Measurements from ENCODE around the gene FHIT. TPM values are rescaled to one million over a fixed set of nuclear protein-coding genes. Genes with fewer than 3 reads are reported as not detected.

The FHIT gene
- polyA plus RNA-seq, 1 of the 3 experiments (the other 2 are of a cell fraction): 0.41 TPM

DNA sequence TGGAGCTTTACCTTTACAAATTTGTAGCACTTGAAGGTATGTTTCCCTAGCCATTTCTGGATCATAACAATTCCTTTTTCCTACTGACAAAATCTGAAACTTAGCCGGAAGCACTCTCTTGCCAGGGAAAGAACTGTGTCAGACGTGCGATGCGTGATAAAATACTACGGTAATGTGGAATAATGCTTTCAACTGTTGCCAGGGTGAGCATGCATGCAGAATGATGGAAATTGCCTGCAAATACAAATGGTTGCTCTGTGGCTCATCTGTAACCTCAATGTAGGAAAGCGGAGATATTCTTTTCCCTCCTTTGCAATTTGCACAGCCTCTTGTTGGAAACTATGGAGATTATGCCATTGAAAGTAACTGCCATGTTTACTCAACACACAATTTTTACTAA is 1464.9 kb downstream of the FHIT start:
- WGBS (ENCODE audit: low lambda C conversion rate): 88% methylated on average over 6 of the region's 6 CpGs
- no peak overlapping the region for H3K4me3 ChIP-seq (ENCODE audit: low read depth in 2 of 2, low read length in 1 of 2)
- H3K79me2 ChIP-seq (ENCODE audit: insufficient read depth): no peaks in the 10 kb centered on the region
- no peak for DNase-seq
- H4K20me1 ChIP-seq (ENCODE audit: insufficient read depth): no peaks in the 10 kb centered on the region
- POLR2A ChIA-PET: no interaction called here
- no peaks in the 10 kb centered on the region for H3K27me3 ChIP-seq (ENCODE audit: insufficient read depth)
- H3K9me3 ChIP-seq: no peaks in the 10 kb centered on the region
- no peak overlapping the region for H3K9ac ChIP-seq
- H3K4me2 ChIP-seq: no peak overlapping the region
- TF ChIP-seq RXRA (IDR thresholded peaks at IDR 0.05; ENCODE audit: borderline replicate concordance, low read depth): no peak
- no peak for TF ChIP-seq CHD2 (IDR thresholded peaks at IDR 0.05; ENCODE audit: low read length, partially characterized antibody)
- no peak for TF ChIP-seq EP300 (IDR thresholded peaks at IDR 0.05; ENCODE audit: borderline replicate concordance in 1 of 2, low read depth in 1 of 2, low read length in 1 of 2)
- CTCF ChIA-PET: no interaction called here
- H3K4me1 ChIP-seq (ENCODE audit: control insufficient read depth in 1 of 2, insufficient read depth in 2 of 2, low read depth in 1 of 2, low read length in 1 of 2): peaks cover 0 to 6% of the 10 kb centered on the region in 2 experiments; a peak in 1 of 4 replicates
- H2AFZ ChIP-seq (ENCODE audit: low read depth): no peak overlapping the region
- H3K9me2 ChIP-seq: no peaks in the 10 kb centered on the region
- no peaks in the 10 kb centered on the region for H3F3A ChIP-seq (replicated peaks; ENCODE audit: insufficient read depth)
- H3K27ac ChIP-seq (ENCODE audit: low read depth in 2 of 2, low read length in 1 of 2): no peak overlapping the region
- no peaks in the 10 kb centered on the region for H3K36me3 ChIP-seq (replicated peaks in 1 of 2; ENCODE audit: control insufficient read depth in 1 of 2, insufficient read depth in 2 of 2, low read length in 1 of 2)

DNA sequence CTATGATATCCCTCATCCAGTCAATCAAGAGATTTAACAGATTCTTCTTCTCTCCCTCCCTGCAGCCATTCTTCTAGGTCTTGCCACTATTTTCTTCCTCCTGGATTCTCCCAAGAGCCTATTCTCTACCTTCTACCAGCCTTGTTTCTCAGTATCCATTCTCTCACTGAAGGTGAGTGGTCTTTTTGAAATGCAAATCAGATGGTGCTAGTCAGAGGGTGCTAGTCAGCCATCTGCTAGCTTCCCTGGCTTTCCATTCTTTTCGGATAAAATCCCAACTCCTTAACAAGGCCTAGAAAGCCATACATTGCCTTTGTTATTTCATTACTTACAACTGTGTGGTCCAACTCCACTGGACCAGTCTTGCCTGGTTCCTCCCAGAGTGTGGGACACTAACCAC is 1467.1 kb downstream of the FHIT start:
- H4K20me1 ChIP-seq (ENCODE audit: insufficient read depth): no peaks in the 10 kb centered on the region
- H2AFZ ChIP-seq (ENCODE audit: low read depth): no peak overlapping the region
- POLR2A ChIA-PET: no interaction called here
- no peak overlapping the region for H3K27ac ChIP-seq (ENCODE audit: low read depth in 2 of 2, low read length in 1 of 2)
- H3K9me2 ChIP-seq: no peaks in the 10 kb centered on the region
- no peaks in the 10 kb centered on the region for H3K9me3 ChIP-seq
- TF ChIP-seq SMC3 (IDR thresholded peaks at IDR 0.05; ENCODE audit: low read depth, low read length) (no peak), TAF1 (IDR thresholded peaks at IDR 0.05; ENCODE audit: borderline replicate concordance, low read depth, low read length) (no peak), ELF1 (IDR thresholded peaks at IDR 0.05) (no peak), YY1 (IDR thresholded peaks at IDR 0.05; ENCODE audit: low read depth) (no peak), FOXM1 (IDR thresholded peaks at IDR 0.05; ENCODE audit: low read depth) (no peak), NFIC (IDR thresholded peaks at IDR 0.05; ENCODE audit: borderline replicate concordance) (no peak), CHD2 (IDR thresholded peaks at IDR 0.05; ENCODE audit: low read length, partially characterized antibody) (no peak), TCF12 (IDR thresholded peaks at IDR 0.05) (no peak), EP300 (IDR thresholded peaks at IDR 0.05; ENCODE audit: borderline replicate concordance in 1 of 2, low read depth in 1 of 2, low read length in 1 of 2) (no peak), SIN3A (IDR thresholded peaks at IDR 0.05; ENCODE audit: borderline replicate concordance, low read depth, low read length) (no peak), RXRA (IDR thresholded peaks at IDR 0.05; ENCODE audit: borderline replicate concordance, low read depth) (no peak), FOXJ3 (CRISPR knock-in tag; IDR thresholded peaks at IDR 0.05) (no peak), RCOR1 (IDR thresholded peaks at IDR 0.05; ENCODE audit: low read length) (no peak), FOSL2 (IDR thresholded peaks at IDR 0.05; ENCODE audit: borderline replicate concordance, low read depth) (no peak), TEAD4 (IDR thresholded peaks at IDR 0.05; ENCODE audit: borderline replicate concordance, insufficient read depth) (no peak)
- TF ChIP-seq, protein P1, sequence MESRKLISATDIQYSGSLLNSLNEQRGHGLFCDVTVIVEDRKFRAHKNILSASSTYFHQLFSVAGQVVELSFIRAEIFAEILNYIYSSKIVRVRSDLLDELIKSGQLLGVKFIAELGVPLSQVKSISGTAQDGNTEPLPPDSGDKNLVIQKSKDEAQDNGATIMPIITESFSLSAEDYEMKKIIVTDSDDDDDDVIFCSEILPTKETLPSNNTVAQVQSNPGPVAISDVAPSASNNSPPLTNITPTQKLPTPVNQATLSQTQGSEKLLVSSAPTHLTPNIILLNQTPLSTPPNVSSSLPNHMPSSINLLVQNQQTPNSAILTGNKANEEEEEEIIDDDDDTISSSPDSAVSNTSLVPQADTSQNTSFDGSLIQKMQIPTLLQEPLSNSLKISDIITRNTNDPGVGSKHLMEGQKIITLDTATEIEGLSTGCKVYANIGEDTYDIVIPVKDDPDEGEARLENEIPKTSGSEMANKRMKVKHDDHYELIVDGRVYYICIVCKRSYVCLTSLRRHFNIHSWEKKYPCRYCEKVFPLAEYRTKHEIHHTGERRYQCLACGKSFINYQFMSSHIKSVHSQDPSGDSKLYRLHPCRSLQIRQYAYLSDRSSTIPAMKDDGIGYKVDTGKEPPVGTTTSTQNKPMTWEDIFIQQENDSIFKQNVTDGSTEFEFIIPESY (IDR thresholded peaks at IDR 0.05; ENCODE audit: borderline replicate concordance, low read depth): no peak
- TF ChIP-seq, protein P2, sequence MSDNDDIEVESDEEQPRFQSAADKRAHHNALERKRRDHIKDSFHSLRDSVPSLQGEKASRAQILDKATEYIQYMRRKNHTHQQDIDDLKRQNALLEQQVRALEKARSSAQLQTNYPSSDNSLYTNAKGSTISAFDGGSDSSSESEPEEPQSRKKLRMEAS (IDR thresholded peaks at IDR 0.05; ENCODE audit: low read depth): no peak
- TF ChIP-seq, protein P3, sequence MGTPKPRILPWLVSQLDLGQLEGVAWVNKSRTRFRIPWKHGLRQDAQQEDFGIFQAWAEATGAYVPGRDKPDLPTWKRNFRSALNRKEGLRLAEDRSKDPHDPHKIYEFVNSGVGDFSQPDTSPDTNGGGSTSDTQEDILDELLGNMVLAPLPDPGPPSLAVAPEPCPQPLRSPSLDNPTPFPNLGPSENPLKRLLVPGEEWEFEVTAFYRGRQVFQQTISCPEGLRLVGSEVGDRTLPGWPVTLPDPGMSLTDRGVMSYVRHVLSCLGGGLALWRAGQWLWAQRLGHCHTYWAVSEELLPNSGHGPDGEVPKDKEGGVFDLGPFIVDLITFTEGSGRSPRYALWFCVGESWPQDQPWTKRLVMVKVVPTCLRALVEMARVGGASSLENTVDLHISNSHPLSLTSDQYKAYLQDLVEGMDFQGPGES (IDR thresholded peaks at IDR 0.05; ENCODE audit: low read depth, low read length): no peak
- TF ChIP-seq, protein P4, sequence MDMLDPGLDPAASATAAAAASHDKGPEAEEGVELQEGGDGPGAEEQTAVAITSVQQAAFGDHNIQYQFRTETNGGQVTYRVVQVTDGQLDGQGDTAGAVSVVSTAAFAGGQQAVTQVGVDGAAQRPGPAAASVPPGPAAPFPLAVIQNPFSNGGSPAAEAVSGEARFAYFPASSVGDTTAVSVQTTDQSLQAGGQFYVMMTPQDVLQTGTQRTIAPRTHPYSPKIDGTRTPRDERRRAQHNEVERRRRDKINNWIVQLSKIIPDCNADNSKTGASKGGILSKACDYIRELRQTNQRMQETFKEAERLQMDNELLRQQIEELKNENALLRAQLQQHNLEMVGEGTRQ (IDR thresholded peaks at IDR 0.05; ENCODE audit: borderline replicate concordance, low read depth, low read length): no peak
- H3K36me3 ChIP-seq (replicated peaks in 1 of 2; ENCODE audit: control insufficient read depth in 1 of 2, insufficient read depth in 2 of 2, low read length in 1 of 2): no peaks in the 10 kb centered on the region
- no peak for DNase-seq
- no peaks in the 10 kb centered on the region for H3K27me3 ChIP-seq (ENCODE audit: insufficient read depth)
- no peak overlapping the region for H3K9ac ChIP-seq
- CTCF ChIA-PET: no interaction called here
- peaks cover 0 to 6% of the 10 kb centered on the region in 2 experiments; a peak in 1 of 4 replicates for H3K4me1 ChIP-seq (ENCODE audit: control insufficient read depth in 1 of 2, insufficient read depth in 2 of 2, low read depth in 1 of 2, low read length in 1 of 2)
- H3F3A ChIP-seq (replicated peaks; ENCODE audit: insufficient read depth): no peaks in the 10 kb centered on the region
- no peaks in the 10 kb centered on the region for H3K79me2 ChIP-seq (ENCODE audit: insufficient read depth)
- H3K4me3 ChIP-seq (ENCODE audit: low read depth in 2 of 2, low read length in 1 of 2): no peak overlapping the region
- 89% methylated on average over 1 of the region's 1 CpG for WGBS (ENCODE audit: low lambda C conversion rate)
- H3K4me2 ChIP-seq: no peak overlapping the region
